C4-2B (cell line): Measurements from ENCODE around the gene THUMPD3.

Experiments used
- ZFX ChIP-seq: fragments of 450-650 bp; IDR thresholded peaks from 2 replicates; pipeline ENCODE4 v1.6.1; 2017
- TF ChIP-seq, protein P1 (sequence below): fragments of 450-650 bp; conservative IDR thresholded peaks from 2 replicates; pipeline ENCODE4 v1.5.1; 2017; ENCODE audit warnings: mild to moderate bottlenecking

DNA sequence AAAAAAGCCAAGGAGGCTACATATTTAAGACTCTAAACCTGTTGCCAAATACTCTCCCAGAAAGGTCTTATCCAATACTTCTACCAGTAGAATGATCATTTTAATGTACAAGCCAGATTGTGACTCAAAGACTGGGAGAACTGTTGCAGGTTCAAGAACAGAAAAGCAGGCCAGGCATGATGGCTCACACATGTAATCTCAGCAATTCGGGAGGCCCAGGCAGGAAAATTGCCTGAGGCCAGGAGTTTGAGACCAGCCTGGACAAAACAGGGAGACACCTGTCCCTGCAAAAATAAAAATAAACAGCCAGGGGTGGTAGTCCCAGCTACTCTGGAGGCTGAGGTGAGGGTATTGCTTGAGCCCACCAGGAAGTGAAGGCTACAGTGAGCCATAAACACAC lies 17.8 kb upstream of the THUMPD3 start:
- TF ChIP-seq, protein P1, sequence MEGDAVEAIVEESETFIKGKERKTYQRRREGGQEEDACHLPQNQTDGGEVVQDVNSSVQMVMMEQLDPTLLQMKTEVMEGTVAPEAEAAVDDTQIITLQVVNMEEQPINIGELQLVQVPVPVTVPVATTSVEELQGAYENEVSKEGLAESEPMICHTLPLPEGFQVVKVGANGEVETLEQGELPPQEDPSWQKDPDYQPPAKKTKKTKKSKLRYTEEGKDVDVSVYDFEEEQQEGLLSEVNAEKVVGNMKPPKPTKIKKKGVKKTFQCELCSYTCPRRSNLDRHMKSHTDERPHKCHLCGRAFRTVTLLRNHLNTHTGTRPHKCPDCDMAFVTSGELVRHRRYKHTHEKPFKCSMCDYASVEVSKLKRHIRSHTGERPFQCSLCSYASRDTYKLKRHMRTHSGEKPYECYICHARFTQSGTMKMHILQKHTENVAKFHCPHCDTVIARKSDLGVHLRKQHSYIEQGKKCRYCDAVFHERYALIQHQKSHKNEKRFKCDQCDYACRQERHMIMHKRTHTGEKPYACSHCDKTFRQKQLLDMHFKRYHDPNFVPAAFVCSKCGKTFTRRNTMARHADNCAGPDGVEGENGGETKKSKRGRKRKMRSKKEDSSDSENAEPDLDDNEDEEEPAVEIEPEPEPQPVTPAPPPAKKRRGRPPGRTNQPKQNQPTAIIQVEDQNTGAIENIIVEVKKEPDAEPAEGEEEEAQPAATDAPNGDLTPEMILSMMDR: no peak
- no peak for TF ChIP-seq ZFX
